HepG2 (cell line): Measurements from ENCODE around the gene TEKT3. TPM values are rescaled to one million over a fixed set of nuclear protein-coding genes. Genes with fewer than 3 reads are reported as not detected.

Experiments used
- EEA1 ChIP-seq: sonication (generic); formaldehyde crosslinking; IDR thresholded peaks from 2 replicates; pipeline ENCODE4 v1.5.1; 2020; ENCODE audit warnings: mild to moderate bottlenecking, missing genetic modification reagents, borderline replicate concordance
- ISL2 ChIP-seq: sonication (generic); formaldehyde crosslinking; IDR thresholded peaks from 2 replicates; pipeline ENCODE4 v1.5.0; 2020; ENCODE audit warnings: missing genetic modification reagents
- NFE2L2 ChIP-seq: fragments of 150-350 bp; IDR thresholded peaks from 2 replicates; pipeline ENCODE4 v1.6.1; 2014; ENCODE audit warnings: low read length
- ZNF136 ChIP-seq: sonication (generic); formaldehyde crosslinking; IDR thresholded peaks from 2 replicates; pipeline ENCODE4 v1.8.1; 2022; ENCODE audit warnings: low read depth, mild to moderate bottlenecking, moderate library complexity, missing genetic modification reagents
- polyA plus RNA-seq, 8 experiments: library from polyadenylated mRNA; depleted of rRNA in 3 of 8; stranded (reverse) in 7 of 8; unstranded in 1 of 8; fragments of >200 nt; fragmentation: Illumina TruSeq in 4 of 8; extraction: Trizol in 4 of 8; gene quantifications; 2 replicates each; pipeline versions ENCODE4 v1.2.1 to v1.2.3, GENCODE V29; 2011 to 2016; ENCODE audit warnings: low read depth in 4 of 8, missing spikeins in 1 of 8, mixed read lengths in 1 of 8; ENCODE audit not compliant: insufficient read depth in 1 of 8
- total RNA-seq, 5 experiments: library from RNA; depleted of rRNA; stranded (reverse); fragments of >200 nt; fragmentation: Illumina TruSeq; extraction: Trizol; gene quantifications; 2 replicates each; pipeline ENCODE4 v1.2.3, GENCODE V29; 2016; ENCODE audit warnings: low read depth in 1 of 5
- TF ChIP-seq, protein P1 (sequence below), 2 experiments: fragments of 450-650 bp in 1 of 2; sonication (generic) in 1 of 2; formaldehyde crosslinking in 1 of 2; IDR thresholded peaks; 2 replicates each; pipeline versions ENCODE4 v1.6.1 to v1.8.0; 2016 to 2022; ENCODE audit warnings: antibody characterized with exemption in 1 of 2, mild to moderate bottlenecking in 1 of 2, missing genetic modification reagents in 1 of 2
- TF ChIP-seq, protein P2 (sequence below): sonication (generic); formaldehyde crosslinking; IDR thresholded peaks from 2 replicates; pipeline ENCODE4 v1.4.0; 2020; ENCODE audit warnings: missing genetic modification reagents
- TF ChIP-seq, protein P3 (sequence below): sonication (generic); formaldehyde crosslinking; IDR thresholded peaks from 2 replicates; pipeline ENCODE4 v1.8.0; 2022; ENCODE audit warnings: missing genetic modification reagents, mild to moderate bottlenecking, moderate library complexity, borderline replicate concordance

The TEKT3 gene
- total and polyA plus RNA-seq, 2 of the 13 experiments (the other 11 are each of a cell fraction or from before 2014, with no cell fraction given) = 0.58 to 0.82 TPM

DNA sequence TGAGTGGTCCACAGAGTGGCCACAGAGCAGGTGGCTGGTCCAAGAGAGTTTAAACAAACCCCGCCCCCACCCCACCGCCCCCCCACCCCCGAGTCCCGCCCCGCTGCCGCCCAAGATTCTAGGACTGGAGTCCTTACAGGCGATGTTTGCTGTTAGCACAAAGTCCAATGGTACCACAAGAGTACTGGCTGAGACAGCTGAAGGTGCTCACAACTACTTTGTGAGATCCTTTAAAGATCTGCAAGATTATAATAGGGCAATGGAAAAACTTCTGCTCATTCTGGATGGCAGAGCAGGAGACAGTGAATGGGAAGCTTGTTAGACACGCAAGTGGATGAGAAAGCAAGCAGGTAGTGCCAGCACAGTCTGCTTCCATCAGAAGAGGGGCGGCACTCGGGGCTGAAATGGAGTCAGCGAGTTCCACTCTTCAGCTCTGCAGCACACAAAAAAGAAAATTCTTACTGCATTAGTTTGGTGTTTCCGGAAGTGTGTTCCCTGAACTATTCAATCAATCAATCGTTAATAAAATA lies 4.7 kb upstream of the TEKT3 start (continued):
- TF ChIP-seq, protein P1, sequence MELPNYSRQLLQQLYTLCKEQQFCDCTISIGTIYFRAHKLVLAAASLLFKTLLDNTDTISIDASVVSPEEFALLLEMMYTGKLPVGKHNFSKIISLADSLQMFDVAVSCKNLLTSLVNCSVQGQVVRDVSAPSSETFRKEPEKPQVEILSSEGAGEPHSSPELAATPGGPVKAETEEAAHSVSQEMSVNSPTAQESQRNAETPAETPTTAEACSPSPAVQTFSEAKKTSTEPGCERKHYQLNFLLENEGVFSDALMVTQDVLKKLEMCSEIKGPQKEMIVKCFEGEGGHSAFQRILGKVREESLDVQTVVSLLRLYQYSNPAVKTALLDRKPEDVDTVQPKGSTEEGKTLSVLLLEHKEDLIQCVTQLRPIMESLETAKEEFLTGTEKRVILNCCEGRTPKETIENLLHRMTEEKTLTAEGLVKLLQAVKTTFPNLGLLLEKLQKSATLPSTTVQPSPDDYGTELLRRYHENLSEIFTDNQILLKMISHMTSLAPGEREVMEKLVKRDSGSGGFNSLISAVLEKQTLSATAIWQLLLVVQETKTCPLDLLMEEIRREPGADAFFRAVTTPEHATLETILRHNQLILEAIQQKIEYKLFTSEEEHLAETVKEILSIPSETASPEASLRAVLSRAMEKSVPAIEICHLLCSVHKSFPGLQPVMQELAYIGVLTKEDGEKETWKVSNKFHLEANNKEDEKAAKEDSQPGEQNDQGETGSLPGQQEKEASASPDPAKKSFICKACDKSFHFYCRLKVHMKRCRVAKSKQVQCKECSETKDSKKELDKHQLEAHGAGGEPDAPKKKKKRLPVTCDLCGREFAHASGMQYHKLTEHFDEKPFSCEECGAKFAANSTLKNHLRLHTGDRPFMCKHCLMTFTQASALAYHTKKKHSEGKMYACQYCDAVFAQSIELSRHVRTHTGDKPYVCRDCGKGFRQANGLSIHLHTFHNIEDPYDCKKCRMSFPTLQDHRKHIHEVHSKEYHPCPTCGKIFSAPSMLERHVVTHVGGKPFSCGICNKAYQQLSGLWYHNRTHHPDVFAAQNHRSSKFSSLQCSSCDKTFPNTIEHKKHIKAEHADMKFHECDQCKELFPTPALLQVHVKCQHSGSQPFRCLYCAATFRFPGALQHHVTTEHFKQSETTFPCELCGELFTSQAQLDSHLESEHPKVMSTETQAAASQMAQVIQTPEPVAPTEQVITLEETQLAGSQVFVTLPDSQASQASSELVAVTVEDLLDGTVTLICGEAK (IDR thresholded peaks at IDR 0.05) = no peak
- TF ChIP-seq, protein P1 (CRISPR knock-in tag; IDR thresholded peaks at IDR 0.05) = no peak
- TF ChIP-seq, protein P2, sequence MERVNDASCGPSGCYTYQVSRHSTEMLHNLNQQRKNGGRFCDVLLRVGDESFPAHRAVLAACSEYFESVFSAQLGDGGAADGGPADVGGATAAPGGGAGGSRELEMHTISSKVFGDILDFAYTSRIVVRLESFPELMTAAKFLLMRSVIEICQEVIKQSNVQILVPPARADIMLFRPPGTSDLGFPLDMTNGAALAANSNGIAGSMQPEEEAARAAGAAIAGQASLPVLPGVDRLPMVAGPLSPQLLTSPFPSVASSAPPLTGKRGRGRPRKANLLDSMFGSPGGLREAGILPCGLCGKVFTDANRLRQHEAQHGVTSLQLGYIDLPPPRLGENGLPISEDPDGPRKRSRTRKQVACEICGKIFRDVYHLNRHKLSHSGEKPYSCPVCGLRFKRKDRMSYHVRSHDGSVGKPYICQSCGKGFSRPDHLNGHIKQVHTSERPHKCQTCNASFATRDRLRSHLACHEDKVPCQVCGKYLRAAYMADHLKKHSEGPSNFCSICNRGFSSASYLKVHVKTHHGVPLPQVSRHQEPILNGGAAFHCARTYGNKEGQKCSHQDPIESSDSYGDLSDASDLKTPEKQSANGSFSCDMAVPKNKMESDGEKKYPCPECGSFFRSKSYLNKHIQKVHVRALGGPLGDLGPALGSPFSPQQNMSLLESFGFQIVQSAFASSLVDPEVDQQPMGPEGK (CRISPR knock-in tag) = no peak
- TF ChIP-seq ZNF136 (CRISPR knock-in tag) (no peak), ISL2 (CRISPR knock-in tag) (no peak), EEA1 (CRISPR knock-in tag) (no peak), NFE2L2 (no peak)
- TF ChIP-seq, protein P3, sequence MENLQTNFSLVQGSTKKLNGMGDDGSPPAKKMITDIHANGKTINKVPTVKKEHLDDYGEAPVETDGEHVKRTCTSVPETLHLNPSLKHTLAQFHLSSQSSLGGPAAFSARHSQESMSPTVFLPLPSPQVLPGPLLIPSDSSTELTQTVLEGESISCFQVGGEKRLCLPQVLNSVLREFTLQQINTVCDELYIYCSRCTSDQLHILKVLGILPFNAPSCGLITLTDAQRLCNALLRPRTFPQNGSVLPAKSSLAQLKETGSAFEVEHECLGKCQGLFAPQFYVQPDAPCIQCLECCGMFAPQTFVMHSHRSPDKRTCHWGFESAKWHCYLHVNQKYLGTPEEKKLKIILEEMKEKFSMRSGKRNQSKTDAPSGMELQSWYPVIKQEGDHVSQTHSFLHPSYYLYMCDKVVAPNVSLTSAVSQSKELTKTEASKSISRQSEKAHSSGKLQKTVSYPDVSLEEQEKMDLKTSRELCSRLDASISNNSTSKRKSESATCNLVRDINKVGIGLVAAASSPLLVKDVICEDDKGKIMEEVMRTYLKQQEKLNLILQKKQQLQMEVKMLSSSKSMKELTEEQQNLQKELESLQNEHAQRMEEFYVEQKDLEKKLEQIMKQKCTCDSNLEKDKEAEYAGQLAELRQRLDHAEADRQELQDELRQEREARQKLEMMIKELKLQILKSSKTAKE (CRISPR knock-in tag) = no peak
- TF ChIP-seq, all 625 proteins: peak for 0
